Prostate gland (tissue), 2 donors: ENCODE measurements around the gene HOXB1. TPM values are rescaled to one million over a fixed set of nuclear protein-coding genes. Genes with fewer than 3 reads are reported as not detected.

Experiments
- DNase-seq: peaks from one replicate; pipeline ENCODE4 v3.0.0-alpha.2; 2019; ENCODE audit warnings: low spot score
- H3K27ac ChIP-seq, 2 donors: fragments of 200-600 bp; sonication (generic); 2 replicates each; pipeline ENCODE4 v1.5.1; 2017 to 2019
- H3K27me3 ChIP-seq: fragments of 200-600 bp; sonication (generic); replicated peaks from 2 replicates; pipeline ENCODE4 v1.5.1; 2019; ENCODE audit not compliant: insufficient read depth
- H3K36me3 ChIP-seq, 2 donors: fragments of 200-600 bp; sonication (generic); 1 replicate in 1 of 2; 2 replicates in 1 of 2; pipeline versions ENCODE4 v1.5.1 to v1.8.1; 2017 to 2019
- H3K4me1 ChIP-seq: fragments of 200-600 bp; sonication (generic); replicated peaks from 2 replicates; pipeline ENCODE4 v1.5.1; 2019
- H3K4me3 ChIP-seq, 2 donors: fragments of 200-600 bp; sonication (generic); 2 replicates each; pipeline ENCODE4 v1.5.1; 2017 to 2019
- H3K9me3 ChIP-seq: fragments of 200-600 bp; sonication (generic); 2 replicates; pipeline ENCODE4 v1.5.1; 2017
- CTCF ChIP-seq, 4 experiments: fragments of 200-600 bp in 2 of 4; fragments of 450-650 bp in 2 of 4; sonication (generic) in 2 of 4; IDR thresholded peaks; 1 replicate in 3 of 4; 2 replicates in 1 of 4; pipeline ENCODE4 v1.5.1; 2016 to 2019; ENCODE audit warnings: antibody characterized with exemption in 4 of 4, mild to moderate bottlenecking in 2 of 4, moderate library complexity in 2 of 4
- POLR2A ChIP-seq: fragments of 450-650 bp; IDR thresholded peaks from one replicate; pipeline ENCODE4 v1.6.1; 2016; ENCODE audit warnings: antibody characterized with exemption, mild to moderate bottlenecking
- POLR2AphosphoS5 ChIP-seq: sonication (generic); formaldehyde crosslinking; IDR thresholded peaks from one replicate; pipeline ENCODE4 v1.6.1; 2017; ENCODE audit warnings: antibody characterized with exemption
- WGBS: methylation state at CpG from one replicate; pipeline ENCODE4 v1.1.5; 2018; 5-methylcytosine and 5-hydroxymethylcytosine counted together
- intact Hi-C: fragments of 100-400 bp; cut with DNase I; formaldehyde crosslinking; loops from one replicate; pipeline ENCODE4 v1.14.2; 2022
- total RNA-seq, 2 donors: library from RNA; depleted of rRNA; stranded (reverse); fragments of >200 nt; gene quantifications; one replicate each; pipeline ENCODE4 v1.1.0, GENCODE V29; 2016

Gene HOXB1
- total RNA-seq, 2 donors from 2014 or later, result not detected

GRCh38 chr17:48515925-48516900 is 14.6 kb downstream of the HOXB1 start:
- H3K36me3 ChIP-seq, result no peaks in the 10 kb centered on the region
- TF ChIP-seq CTCF (IDR thresholded peaks at IDR 0.05) (no peak), POLR2A (no peak), POLR2AphosphoS5 (no peak)
- DNase-seq, result no peak
- no peak overlapping the region for H3K4me3 ChIP-seq
- no peaks in the 10 kb centered on the region for H3K27me3 ChIP-seq
- 36% methylated on average over 3 of the region's 3 CpGs for WGBS
- H3K27ac ChIP-seq, result no peak overlapping the region
- H3K9me3 ChIP-seq, result no peaks in the 10 kb centered on the region
- H3K4me1 ChIP-seq, result no peaks in the 10 kb centered on the region
- intact Hi-C loops, result no loop called here

GRCh38 chr17:48514477-48514876 is 16.3 kb downstream of the HOXB1 start:
- Histone ChIP-seq H3K27me3 (no peaks in the 10 kb centered on the region), H3K4me1 (no peaks in the 10 kb centered on the region)
- WGBS, result 86% methylated on average over 2 of the region's 2 CpGs

GRCh38 chr17:48513666-48514455 is 16.9 kb downstream of the HOXB1 start:
- intact Hi-C loops, result no loop called here
- WGBS, result 76% methylated on average over 6 of the region's 6 CpGs
- Histone ChIP-seq H3K36me3 (no peaks in the 10 kb centered on the region), H3K9me3 (no peaks in the 10 kb centered on the region), H3K4me1 (no peaks in the 10 kb centered on the region), H3K4me3 (no peak overlapping the region), H3K27ac (no peak overlapping the region), H3K27me3 (no peaks in the 10 kb centered on the region)
- DNase-seq, result no peak
- TF ChIP-seq POLR2AphosphoS5, result no peak

More at GRCh38 chr17:48514477-48514876, 16.3 kb downstream of the HOXB1 start:
- intact Hi-C loops, result no loop called here
- Histone ChIP-seq H3K27ac (no peak overlapping the region), H3K9me3 (no peaks in the 10 kb centered on the region), H3K4me3 (no peak overlapping the region), H3K36me3 (no peaks in the 10 kb centered on the region)
- no peak for DNase-seq
- TF ChIP-seq POLR2A (no peak), POLR2AphosphoS5 (no peak), CTCF (IDR thresholded peaks at IDR 0.05) (no peak)

- Histone ChIP-seq H3K9me3 (no peaks in the 10 kb centered on the region), H3K36me3 (no peaks in the 10 kb centered on the region), H3K4me3 (no peak overlapping the region), H3K27ac (no peak overlapping the region), H3K4me1 (no peaks in the 10 kb centered on the region), H3K27me3 (no peaks in the 10 kb centered on the region)
- intact Hi-C loops, result no loop called here
- TF ChIP-seq CTCF (IDR thresholded peaks at IDR 0.05) (no peak), POLR2AphosphoS5 (no peak), POLR2A (no peak)
- 81% methylated on average over 7 of the region's 7 CpGs for WGBS
- no peak for DNase-seq
Measured at GRCh38 chr17:48513097-48513496, 17.7 kb downstream of the HOXB1 start.
